HG02763 (cell line): ENCODE measurements around the gene ZCCHC9.
"Not testable (repeated sequence)": the region's sequence is repeated elsewhere in the genome, so short reads cannot be mapped to it uniquely, and the experiment has no call there.

ENCODE experiments used
- ATAC-seq: cut with Tn5 transposase; IDR thresholded peaks from one replicate; pipeline ENCODE4 v1.9.1; 2021; ENCODE audit warnings: mild to moderate bottlenecking, moderate library complexity; ENCODE audit not compliant: unreplicated experiment

ZCCHC9 gene, protein sequence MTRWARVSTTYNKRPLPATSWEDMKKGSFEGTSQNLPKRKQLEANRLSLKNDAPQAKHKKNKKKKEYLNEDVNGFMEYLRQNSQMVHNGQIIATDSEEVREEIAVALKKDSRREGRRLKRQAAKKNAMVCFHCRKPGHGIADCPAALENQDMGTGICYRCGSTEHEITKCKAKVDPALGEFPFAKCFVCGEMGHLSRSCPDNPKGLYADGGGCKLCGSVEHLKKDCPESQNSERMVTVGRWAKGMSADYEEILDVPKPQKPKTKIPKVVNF

DNA sequence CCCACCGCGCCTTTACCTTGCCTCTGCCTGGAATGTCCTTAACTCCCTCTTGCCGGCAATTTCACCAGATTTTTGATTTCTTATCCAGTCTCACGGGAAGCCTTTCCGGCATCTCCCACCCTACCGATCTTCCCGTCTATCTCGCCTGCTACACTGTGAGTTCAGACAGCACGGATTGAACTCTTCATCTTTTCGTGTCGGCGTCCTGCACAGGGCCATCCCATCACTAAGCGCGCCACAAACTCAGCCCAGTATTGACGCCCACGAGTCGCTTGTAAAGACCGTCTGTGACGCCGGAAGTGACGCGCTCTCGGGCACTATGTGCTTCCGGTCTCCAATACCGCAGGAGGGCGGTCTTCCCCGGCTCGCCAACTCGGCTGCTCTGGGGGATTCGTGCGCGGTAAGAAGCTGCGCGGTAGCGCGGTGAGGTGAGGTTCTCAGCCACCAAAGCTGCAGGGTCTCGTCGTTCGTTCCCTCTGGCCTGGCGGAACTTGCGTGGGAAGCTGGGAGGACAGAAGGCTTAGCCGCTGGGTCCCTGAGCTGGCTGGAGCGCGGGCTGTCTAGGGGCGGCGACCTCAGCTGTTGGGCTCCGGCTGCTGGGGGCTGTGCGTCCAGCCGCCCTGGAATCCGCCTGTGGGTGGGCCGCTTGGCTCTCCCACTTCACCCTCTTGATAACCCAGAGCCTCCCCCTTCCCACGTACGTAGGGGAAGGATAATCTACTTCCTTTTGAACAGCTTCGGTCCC, at the start of gene ZCCHC9:
Gene ZCCHC9 (plus strand): TSS at position 317 of the 745 bp plus-strand sequence. CDS start 3,171 bp downstream, outside the sequence.
- peak; percentile 97 for ATAC-seq

DNA sequence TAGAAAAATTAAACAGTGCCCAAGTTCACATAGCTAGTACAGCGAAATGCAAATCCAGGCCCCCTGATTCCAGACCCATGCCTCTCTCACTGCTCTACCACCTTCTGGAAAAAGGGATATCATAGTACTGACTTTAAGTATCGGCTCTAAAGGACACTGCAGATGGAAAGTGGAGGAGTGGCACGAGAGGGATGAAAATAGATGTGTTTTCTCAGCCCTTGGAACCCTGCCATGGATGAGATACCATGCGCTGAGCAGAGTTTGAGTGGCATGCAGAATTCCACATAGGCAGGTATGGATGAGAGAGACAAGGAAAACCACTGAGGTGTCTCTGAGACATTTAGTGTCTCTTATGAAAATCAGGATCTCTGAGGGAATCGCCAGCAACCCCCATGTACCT, 49.5 kb upstream of the ZCCHC9 start:
- no peak for ATAC-seq

DNA sequence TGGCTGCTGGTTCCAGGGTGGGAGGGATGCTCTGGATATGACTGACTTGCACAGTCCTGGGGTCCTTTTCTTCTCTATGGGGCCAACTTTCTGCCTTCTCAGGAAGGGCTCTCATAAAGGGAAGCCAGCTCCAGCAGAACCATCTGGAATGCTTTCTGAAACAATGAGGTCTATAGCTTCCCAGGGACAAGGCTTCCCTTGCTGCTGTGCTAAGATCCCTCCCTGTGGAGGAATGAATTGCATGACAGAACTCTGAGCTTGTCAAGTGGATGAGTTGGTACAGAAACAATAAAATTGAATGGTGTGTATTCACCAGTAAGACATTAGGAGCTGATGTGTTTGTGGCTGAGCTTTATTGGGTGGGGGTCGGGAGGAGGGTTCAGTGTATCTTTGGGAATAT, 48.5 kb upstream of the ZCCHC9 start:
- no peak for ATAC-seq

DNA sequence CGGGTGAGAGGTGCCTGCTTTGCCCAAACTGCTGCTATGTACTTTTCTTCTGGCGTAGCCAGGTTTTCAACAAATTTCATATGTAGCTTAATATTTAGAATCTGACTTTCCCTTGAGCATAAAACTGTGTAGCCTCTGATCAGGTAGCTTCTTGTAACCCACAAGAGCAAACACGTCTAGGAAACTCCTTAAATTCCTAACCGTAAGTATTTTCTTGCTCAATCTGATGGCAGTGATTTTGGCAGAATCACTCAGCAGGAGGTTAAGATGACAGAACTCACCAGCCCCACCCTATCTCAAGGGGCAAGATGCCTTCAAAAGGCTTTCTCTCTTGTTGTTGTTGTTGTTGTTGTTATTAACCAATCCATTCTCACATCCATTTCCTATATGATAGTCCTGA, 47.5 kb upstream of the ZCCHC9 start:
- ATAC-seq = no peak

DNA sequence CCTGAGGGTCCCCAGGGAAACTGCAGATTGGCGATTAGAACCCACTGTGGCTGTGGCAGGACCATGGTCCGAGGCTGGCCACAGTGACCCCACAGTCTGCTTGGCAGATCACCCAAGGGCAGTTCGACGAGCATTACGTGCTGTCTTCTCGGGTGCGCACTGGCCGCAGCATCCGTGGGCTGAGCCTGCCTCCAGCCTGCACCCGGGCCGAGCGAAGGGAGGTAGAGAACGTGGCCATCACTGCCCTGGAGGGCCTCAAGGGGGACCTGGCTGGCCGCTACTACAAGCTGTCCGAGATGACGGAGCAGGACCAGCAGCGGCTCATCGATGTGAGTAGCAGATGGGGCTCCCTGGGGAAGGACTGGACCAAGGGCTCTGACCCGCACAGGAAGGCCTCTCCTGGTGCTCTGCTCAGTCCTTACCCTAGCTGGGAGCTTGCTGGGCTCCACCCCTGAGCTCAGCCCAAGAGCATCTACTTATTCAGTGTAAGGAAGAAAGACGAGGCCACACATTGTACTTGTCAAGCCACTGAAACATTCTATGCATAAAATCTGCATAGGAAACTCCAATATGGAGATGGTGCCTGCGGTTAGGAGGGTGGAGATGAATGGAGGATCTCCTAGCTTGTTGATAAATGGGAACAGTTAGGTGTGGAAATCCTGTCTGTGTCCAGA, 46.4 kb upstream of the ZCCHC9 start:
- ATAC-seq = no peak

DNA sequence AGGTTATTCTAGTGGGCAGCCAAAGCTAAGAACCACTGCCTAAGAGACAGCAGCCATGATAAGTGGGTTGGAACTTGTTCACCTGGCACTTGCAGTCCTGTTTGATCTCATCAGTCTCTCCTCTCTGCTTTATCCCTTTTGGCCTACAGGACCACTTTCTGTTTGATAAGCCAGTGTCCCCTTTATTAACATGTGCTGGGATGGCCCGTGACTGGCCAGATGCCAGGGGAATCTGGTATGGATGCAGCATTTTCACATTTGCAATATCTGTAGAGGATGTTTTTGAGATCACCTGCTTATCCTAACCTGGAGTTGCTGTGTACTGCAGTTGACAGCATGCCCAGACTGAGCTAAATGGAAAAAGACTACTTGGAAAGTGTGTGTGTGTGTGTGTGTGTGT, 44.6 kb upstream of the ZCCHC9 start:
- no peak for ATAC-seq

DNA sequence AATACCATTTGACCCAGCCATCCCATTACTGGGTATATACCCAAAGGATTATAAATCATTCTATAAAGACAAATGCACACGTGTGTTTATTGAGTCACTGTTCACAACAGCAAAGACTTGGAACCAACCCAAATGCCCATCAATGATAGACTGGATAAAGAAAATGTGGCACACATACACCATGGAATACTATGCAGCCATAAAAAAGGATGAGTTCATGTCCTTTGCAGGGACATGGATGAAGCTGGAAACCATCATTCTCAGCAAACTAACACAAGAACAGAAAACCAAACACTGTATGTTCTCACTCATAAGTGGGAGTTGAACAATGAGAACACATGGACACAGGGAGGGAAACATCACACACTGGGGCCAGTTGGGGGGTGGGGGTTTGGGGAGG, 38.6 kb upstream of the ZCCHC9 start:
- not testable (repeated sequence) for ATAC-seq

DNA sequence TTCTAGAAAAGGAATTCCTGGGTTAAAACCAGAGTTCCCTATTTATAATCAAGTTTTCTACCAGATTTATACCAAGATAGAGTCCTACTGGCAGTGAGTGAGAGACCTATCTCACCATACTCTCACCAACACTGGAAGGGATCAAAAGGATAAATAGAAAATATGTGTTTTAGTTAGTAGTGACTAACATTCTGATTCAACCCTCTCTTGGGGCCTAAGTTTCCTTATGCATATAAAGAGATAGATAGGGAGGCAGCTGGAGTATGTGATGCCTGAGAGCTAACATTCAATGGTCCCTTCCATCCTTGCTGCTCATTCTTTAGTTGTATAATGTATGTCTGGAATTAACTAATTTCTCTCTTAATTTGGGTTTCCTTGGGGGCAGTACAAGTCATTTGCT, 36.3 kb upstream of the ZCCHC9 start:
- ATAC-seq = no peak

DNA sequence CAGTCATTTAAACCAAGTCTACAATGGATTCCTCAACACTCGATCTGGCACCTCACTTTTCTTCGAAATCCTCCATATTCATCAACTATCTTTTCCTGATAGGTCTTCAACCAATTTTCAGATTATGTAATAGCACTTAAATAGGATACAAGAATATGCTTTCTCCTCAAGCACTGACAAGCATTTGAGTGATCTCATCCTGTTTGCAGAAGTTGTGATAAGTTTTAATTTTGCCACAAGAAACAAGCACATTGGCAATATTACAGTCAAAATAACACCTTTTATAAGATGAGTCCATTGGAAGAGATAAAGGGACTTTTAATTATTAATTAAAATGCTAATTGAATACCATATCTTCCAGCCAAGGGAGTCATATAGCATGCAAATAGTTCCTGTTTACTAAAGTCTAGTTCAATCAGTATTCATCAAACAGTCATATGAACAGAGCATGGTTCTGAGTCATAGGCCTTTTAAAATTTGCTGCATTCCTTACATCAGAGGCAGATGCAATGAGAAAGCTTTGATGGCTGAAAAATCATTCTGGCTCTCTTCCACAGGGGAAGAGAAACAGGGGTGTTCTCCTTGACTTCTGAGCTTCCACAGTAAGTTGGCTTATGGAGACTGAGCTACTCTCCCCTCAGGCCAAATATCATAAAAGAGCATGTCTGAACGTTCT, 32.7 kb upstream of the ZCCHC9 start:
- ATAC-seq = no peak

DNA sequence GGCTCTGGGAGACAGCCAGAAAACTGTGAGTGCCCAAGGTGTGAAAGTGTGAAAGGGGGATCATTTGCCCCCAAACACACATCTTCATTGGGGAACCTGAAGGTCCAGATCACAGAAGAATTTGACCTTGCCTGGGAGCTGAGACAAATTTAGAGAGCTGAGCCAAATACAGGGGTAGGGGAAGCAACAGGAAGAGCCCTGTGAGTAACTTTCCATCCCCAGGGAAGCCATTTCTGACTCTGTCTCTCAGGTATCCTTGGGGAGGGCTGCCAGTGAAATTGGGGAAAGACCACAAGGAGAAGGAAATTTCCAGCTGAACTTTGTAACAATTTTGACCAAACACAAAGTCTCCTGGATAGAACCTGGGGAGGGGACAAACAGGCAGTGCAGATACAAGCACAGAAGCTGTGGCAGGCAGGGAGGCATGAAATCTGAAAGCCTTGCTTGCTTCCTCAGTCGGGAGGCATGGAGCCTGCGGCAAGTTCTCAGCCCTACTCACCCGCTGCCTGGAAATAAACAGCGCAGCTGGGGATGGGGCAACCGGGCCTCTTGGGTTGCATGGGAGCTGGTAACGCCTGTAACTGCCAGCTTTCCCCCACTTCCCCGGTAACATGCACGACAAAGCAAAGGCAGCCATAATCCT, 31.5 kb upstream of the ZCCHC9 start:
- ATAC-seq = no peak

DNA sequence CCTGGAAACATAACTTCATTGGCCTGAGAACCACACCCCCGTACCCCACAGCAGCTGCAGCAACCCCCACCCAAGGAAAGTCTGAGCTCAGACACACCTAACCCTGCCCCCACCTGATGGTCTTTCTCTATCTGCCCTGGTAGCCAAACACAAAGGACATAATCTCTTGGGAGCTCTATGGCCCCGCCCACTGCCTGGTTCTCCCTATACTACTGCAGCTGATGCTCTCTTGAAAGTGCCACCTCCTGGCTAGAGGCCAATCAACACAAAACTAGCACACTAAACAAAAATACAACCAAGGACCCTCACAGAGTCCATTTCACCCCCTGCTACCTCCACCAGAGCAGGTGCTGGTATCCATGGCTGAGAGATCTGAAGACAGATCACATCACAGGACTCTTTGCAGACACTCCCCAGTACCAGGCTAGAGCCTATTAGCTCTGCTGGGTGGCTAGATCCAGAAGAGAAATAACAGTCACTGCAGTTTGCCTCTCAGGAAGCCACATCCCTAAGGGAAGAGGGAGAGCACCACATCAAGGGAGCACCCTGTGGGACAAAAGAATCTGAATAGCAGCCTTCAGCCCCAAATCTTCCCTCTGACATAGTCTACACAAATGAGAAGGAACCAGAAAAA, 30.9 kb upstream of the ZCCHC9 start:
- ATAC-seq = not testable (repeated sequence)

DNA sequence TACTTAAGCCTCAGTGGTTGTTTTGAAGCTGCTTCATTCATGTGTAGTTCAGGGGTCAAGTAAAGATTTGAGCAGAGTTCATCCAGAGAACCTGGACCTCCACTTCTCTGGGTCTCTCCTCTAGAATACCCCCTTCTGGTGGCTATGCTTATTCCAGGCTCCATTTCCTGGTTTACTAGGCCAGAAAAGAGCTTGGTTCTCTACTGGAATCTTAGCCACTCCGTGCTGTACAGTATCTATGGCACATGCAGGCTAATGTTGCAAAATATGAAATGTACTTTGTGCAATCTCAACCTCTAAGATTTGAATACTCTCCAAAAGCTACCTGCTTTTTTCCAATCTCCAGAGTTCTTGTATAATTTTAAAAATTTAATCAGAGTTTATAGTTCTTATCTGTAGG, 17.4 kb upstream of the ZCCHC9 start:
- ATAC-seq = no peak

DNA sequence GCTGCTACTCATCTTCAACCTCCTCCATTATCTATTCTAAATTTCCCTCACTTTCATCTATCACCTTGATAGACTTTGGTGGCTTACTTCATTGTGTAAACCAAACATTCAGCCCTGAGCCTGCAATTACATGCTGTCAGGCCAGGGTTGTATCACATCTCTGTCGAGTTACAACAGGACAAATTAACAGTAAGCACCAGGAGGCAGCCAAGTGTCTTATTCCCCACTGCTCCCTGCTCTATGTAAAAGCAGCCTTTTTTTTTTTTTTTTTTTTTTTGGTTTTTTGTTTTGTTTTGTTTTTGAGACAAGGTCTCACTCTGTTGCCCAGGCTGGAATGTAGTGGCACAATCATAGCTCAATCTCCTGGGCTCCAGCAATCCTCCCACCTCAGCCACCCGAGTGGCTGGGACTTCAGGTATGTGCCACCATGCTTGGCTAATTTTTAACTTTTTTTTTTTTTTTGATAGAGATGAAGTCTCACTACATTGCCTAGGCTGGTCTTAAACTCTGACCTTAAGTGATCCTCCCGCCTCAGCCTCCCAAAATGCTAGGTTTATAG, 15.2 kb upstream of the ZCCHC9 start:
- ATAC-seq = no peak

DNA sequence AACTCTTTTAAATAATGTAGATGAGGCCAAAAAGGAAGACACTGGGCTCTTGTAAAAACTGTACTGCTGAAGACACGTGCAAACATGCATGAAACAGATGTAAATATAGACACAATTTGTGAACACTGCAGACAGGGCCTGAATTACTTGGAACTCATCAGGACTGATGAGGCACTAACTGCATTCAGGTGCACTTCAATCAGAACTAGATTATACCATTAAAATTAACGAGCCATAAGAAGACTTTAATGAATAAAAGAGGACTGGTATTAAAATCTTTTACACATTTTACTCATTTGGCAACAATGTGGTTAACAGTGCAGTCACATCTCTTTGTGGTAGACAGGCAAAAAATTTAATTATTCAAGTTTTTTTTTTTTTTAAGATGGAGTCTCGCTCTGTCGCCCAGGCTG, 13.4 kb upstream of the ZCCHC9 start:
- ATAC-seq = no peak

DNA sequence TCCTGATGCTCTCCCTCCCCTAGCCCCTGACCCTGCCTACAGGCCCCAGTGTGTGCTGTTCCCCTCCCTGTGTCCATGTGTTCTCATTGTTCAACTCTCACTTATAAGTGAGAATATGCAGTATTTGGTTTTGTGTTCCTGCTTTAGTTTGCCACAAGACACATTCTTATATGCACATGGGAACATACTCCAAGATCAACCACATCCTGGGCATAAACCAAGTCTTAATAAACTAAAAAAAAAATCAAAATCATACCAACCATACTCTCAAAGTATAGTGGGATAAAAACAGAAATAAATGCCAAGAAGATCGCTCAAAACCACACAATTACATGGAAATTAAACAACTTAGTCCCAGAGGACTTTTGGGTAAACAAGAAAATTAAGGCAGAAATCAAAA, 11.2 kb upstream of the ZCCHC9 start:
- no peak for ATAC-seq

DNA sequence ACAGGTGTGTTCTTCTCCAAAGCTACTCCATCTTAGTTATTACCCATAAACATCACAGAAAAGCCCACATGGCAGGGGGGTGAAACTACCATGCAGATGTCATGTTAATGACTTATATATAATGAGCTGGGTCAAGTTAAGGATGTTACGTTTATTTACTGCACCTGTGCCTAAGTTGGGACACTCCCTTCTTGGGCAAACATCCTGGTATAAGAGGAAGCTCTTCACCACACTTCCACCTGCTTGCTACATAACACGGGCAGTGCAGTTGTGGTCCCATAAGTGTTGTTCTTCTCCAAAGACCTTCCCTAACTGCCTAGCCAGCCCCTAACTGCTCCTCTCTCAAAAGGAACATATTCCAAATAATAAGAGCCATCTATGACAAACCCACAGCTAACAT, 9.3 kb upstream of the ZCCHC9 start:
- ATAC-seq = no peak

DNA sequence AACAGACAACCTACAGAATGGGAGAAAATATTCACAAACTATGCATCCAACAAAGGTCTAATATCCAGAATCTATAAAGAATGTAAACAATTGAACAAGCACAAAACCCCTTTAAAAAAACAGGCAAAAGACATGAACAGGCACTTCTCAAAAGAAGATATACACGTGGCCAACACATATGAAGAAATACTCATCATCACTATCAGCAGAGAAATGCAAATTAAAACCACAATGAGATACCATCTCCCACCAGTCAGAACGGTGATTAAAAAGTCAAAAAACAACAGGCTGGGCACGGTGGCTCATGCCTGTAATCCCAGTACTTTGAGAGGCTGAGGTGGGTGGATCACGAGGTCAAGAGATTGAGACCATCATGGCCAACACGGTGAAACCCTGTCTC, 7.4 kb upstream of the ZCCHC9 start:
- ATAC-seq = not testable (repeated sequence)

DNA sequence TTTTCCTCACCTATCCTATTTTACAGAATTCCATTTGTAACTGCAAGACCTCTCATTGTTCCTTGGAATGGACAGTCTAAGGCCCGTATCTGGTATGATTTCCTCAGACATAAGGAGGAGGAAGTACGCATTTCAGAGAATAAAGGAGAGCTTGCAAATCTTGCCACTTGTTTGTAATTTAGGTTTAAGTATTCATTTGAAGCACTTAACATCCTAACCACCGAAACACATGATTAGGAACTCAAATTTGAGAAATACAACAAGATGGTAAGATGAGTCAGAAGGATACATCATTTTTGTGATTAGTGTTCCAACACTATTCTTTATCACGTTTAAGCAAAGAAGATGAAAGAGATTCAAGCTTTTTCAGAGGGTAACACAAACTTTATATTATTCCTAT, 3.9 kb upstream of the ZCCHC9 start:
- ATAC-seq = no peak

DNA sequence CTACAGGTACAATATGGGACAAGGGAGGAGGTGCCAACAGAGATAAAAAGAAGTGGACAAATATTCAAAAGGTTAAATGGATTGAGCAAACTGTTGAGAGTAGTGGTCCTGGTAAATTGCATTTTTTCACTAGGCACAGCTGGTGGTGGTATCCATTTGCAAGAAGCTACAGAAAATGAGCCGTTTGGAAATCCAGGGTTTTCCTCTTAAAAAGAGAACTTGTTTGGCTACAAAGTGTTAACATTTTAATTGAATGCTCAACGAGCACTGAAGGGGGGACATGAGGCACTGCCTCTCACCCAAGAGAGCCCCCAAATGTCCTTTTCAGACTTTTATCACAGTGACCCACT, 491 bp upstream of the ZCCHC9 start:
- no peak for ATAC-seq

DNA sequence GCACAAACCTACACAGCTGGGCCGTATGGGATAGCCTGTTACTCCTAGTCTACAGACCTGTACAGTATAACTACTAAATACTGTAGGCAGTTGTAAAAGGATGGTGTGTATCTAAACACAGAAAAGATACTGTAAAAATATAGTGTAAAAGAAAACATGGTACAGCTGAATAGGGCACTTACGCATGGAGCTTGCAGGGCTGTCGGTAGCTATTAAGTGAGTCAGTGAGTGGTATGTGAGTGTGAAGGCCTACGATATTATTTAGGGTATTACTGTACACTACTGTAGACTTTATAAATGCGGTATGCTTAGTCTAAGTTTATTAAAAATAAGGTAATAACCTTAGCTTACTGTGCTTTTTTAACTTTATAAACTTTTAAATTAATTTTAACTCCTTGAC, 1.2 kb downstream of the ZCCHC9 start:
- ATAC-seq = no peak
